ENCODE measurements around the gene LEF1.

The LEF1 gene

GRCh38 chr4:108111781-108112180 lies 57.0 kb downstream of the LEF1 start:
- no peak for ATAC-seq
- TF ChIP-seq ISL1 (CRISPR knock-in tag; IDR thresholded peaks at IDR 0.05) (no peak), GLIS3 (CRISPR knock-in tag; IDR thresholded peaks at IDR 0.05) (no peak), TCF4 (CRISPR knock-in tag; IDR thresholded peaks at IDR 0.05; ENCODE audit: borderline replicate concordance) (no peak), ZFP3 (CRISPR knock-in tag; IDR thresholded peaks at IDR 0.05) (no peak), OSR1 (CRISPR knock-in tag; IDR thresholded peaks at IDR 0.05) (no peak), ESRRG (CRISPR knock-in tag; IDR thresholded peaks at IDR 0.05) (no peak), ZNF70 (CRISPR knock-in tag; IDR thresholded peaks at IDR 0.05) (no peak), ARNTL (CRISPR knock-in tag; IDR thresholded peaks at IDR 0.05; ENCODE audit: borderline replicate concordance, low read depth) (no peak)

DNA sequence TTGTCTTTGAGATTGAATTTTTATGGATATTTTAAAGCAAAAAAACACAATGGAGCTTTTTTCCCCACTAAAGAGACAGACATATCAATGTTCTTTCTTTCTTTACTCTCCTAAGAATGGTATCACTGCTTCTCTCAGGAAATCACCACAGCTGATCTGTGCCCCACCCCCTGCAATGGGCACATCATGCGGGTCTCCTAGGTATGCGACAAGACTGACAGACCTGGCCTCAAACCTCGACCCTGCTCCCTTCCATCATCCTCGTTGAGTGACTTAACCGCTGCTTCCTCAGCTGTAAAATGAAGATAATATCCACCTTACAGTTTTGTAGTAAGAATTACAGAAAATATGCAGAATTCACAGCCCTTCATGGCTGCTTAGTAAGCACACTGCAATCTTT lies 58.3 kb downstream of the LEF1 start:
- no peak for ATAC-seq
- TF ChIP-seq PPARA (CRISPR knock-in tag; IDR thresholded peaks at IDR 0.05; ENCODE audit: borderline replicate concordance) (no peak), ZFP30 (CRISPR knock-in tag; IDR thresholded peaks at IDR 0.05) (no peak), ISL1 (CRISPR knock-in tag; IDR thresholded peaks at IDR 0.05) (no peak), SNAI2 (CRISPR knock-in tag; IDR thresholded peaks at IDR 0.05) (no peak)

- TF ChIP-seq ISL1 (CRISPR knock-in tag; IDR thresholded peaks at IDR 0.05) (no peak), BACH2 (CRISPR knock-in tag; IDR thresholded peaks at IDR 0.05; ENCODE audit: borderline replicate concordance) (no peak), CREB5 (CRISPR knock-in tag; IDR thresholded peaks at IDR 0.05; ENCODE audit: low read depth) (no peak), POU6F1 (CRISPR knock-in tag; IDR thresholded peaks at IDR 0.05; ENCODE audit: borderline replicate concordance, low read depth) (no peak), ZFP3 (CRISPR knock-in tag; IDR thresholded peaks at IDR 0.05) (no peak)
- no peak for ATAC-seq
Observed at GRCh38 chr4:108109997-108110416, 58.7 kb downstream of the LEF1 start.

- ATAC-seq: no peak
- no peak for TF ChIP-seq TCF4 (CRISPR knock-in tag; IDR thresholded peaks at IDR 0.05; ENCODE audit: borderline replicate concordance)
- TF ChIP-seq OSR1 (CRISPR knock-in tag; IDR thresholded peaks at IDR 0.05): no peak
- no peak for TF ChIP-seq RARB (CRISPR knock-in tag; IDR thresholded peaks at IDR 0.05)
- no peak for TF ChIP-seq CSDC2 (CRISPR knock-in tag; IDR thresholded peaks at IDR 0.05)
Observed at GRCh38 chr4:108109111-108109510, 59.6 kb downstream of the LEF1 start.

DNA sequence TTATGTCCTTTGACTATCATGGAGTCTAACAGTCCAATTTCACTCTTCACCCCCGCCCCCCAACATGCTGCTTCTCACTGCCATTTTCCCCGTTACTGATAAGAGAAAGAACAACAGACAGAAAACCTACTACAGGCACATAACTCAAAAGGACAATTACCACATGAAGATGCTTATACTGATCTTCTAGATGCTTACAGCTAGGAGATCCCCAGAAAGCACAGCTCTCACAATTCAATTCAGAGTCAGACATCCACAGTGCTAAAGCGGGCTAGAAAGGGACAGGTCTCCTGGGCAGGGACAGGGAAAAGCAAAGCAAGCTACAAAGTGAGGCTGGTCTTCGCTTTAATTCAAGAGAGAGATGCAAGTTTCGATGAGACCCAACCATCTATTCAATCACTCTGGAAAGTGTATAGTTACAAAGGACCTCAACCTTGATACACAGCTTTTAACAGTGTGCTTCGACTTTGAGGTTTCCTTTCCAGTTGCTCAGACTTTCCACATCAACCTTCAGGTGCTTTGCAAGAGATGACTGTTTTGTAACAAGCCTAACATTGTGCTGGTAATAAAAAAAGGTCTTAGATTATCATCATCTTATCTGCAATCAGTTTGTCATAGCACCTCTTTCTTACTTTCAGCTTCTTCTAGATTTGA lies 60.9 kb downstream of the LEF1 start:
- ATAC-seq: no peak
- TF ChIP-seq OSR1 (CRISPR knock-in tag; IDR thresholded peaks at IDR 0.05): no peak
- TF ChIP-seq ZNF70 (CRISPR knock-in tag; IDR thresholded peaks at IDR 0.05): no peak
- TF ChIP-seq, protein P1, sequence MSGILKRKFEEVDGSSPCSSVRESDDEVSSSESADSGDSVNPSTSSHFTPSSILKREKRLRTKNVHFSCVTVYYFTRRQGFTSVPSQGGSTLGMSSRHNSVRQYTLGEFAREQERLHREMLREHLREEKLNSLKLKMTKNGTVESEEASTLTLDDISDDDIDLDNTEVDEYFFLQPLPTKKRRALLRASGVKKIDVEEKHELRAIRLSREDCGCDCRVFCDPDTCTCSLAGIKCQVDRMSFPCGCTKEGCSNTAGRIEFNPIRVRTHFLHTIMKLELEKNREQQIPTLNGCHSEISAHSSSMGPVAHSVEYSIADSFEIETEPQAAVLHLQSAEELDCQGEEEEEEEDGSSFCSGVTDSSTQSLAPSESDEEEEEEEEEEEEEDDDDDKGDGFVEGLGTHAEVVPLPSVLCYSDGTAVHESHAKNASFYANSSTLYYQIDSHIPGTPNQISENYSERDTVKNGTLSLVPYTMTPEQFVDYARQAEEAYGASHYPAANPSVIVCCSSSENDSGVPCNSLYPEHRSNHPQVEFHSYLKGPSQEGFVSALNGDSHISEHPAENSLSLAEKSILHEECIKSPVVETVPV (CRISPR knock-in tag; IDR thresholded peaks at IDR 0.05): no peak
- no peak for TF ChIP-seq RARB (CRISPR knock-in tag; IDR thresholded peaks at IDR 0.05)
- TF ChIP-seq ZNF8 (CRISPR knock-in tag; IDR thresholded peaks at IDR 0.05): no peak
- no peak for TF ChIP-seq ZFP30 (CRISPR knock-in tag; IDR thresholded peaks at IDR 0.05)
- TF ChIP-seq ZC3H10 (CRISPR knock-in tag; IDR thresholded peaks at IDR 0.05): no peak
- TF ChIP-seq GLIS3 (CRISPR knock-in tag; IDR thresholded peaks at IDR 0.05): no peak
- no peak for TF ChIP-seq ZFP3 (CRISPR knock-in tag; IDR thresholded peaks at IDR 0.05)
- TF ChIP-seq, protein P2, sequence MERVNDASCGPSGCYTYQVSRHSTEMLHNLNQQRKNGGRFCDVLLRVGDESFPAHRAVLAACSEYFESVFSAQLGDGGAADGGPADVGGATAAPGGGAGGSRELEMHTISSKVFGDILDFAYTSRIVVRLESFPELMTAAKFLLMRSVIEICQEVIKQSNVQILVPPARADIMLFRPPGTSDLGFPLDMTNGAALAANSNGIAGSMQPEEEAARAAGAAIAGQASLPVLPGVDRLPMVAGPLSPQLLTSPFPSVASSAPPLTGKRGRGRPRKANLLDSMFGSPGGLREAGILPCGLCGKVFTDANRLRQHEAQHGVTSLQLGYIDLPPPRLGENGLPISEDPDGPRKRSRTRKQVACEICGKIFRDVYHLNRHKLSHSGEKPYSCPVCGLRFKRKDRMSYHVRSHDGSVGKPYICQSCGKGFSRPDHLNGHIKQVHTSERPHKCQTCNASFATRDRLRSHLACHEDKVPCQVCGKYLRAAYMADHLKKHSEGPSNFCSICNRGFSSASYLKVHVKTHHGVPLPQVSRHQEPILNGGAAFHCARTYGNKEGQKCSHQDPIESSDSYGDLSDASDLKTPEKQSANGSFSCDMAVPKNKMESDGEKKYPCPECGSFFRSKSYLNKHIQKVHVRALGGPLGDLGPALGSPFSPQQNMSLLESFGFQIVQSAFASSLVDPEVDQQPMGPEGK (CRISPR knock-in tag; IDR thresholded peaks at IDR 0.05; ENCODE audit: borderline replicate concordance): no peak
- TF ChIP-seq SNAI2 (CRISPR knock-in tag; IDR thresholded peaks at IDR 0.05): no peak
- TF ChIP-seq ISL1 (CRISPR knock-in tag; IDR thresholded peaks at IDR 0.05): no peak
- TF ChIP-seq CREB5 (CRISPR knock-in tag; IDR thresholded peaks at IDR 0.05; ENCODE audit: low read depth): no peak
- TF ChIP-seq POU6F1 (CRISPR knock-in tag; IDR thresholded peaks at IDR 0.05; ENCODE audit: borderline replicate concordance, low read depth): no peak
- TF ChIP-seq BACH2 (CRISPR knock-in tag; IDR thresholded peaks at IDR 0.05; ENCODE audit: borderline replicate concordance): no peak
- no peak for TF ChIP-seq ESRRG (CRISPR knock-in tag; IDR thresholded peaks at IDR 0.05)
- TF ChIP-seq PPARA (CRISPR knock-in tag; IDR thresholded peaks at IDR 0.05; ENCODE audit: borderline replicate concordance): no peak

Measured in SK-N-SH treated with all-trans-retinoic acid at 6 μM for 48 hours (cell line).